Measurements from ENCODE around the gene CTTNBP2NL. TPM values are rescaled to one million over a fixed set of nuclear protein-coding genes. Genes with fewer than 3 reads are reported as not detected.

Gene CTTNBP2NL
- total RNA-seq, 1 experiment from 2014 or later, result 38.8 TPM

- Histone ChIP-seq H4K20me1 (ENCODE audit: control insufficient read depth, insufficient read depth, insufficient read length) (no peaks in the 10 kb centered on the region), H2AFZ (ENCODE audit: low read length) (no peak overlapping the region), H4K8ac (replicated peaks; ENCODE audit: insufficient read length, low read depth, low read length) (no peak overlapping the region), H3K4me1 (ENCODE audit: insufficient read depth, low read length) (no peaks in the 10 kb centered on the region), H2AK5ac (ENCODE audit: insufficient read length, low read length) (no peak overlapping the region), H2BK5ac (ENCODE audit: insufficient read length, low read length) (no peak overlapping the region), H3K23me2 (ENCODE audit: insufficient read length, low read depth, low read length, poor library complexity, severe bottlenecking) (no peaks in the 10 kb centered on the region), H3K79me1 (ENCODE audit: insufficient read depth, low read depth, low read length, poor library complexity, severe bottlenecking) (no peaks in the 10 kb centered on the region), H3K4ac (ENCODE audit: low read depth, low read length) (no peak overlapping the region), H2BK120ac (ENCODE audit: low read depth, low read length, poor library complexity, severe bottlenecking) (no peak overlapping the region), H3K18ac (ENCODE audit: insufficient read length, low read depth, low read length) (no peak overlapping the region), H3K79me2 (ENCODE audit: insufficient read depth, low read length) (no peaks in the 10 kb centered on the region), H3K9me3 (ENCODE audit: control insufficient read depth, low read depth, low read length) (no peaks in the 10 kb centered on the region), H4K91ac (ENCODE audit: insufficient read length, low read depth, low read length) (no peak overlapping the region), H3K27me3 (ENCODE audit: insufficient read depth, low read length) (no peaks in the 10 kb centered on the region), H2BK20ac (ENCODE audit: low read depth, low read length, poor library complexity, severe bottlenecking) (no peak overlapping the region), H4K5ac (ENCODE audit: insufficient read length, low read depth, low read length) (no peak overlapping the region), H3K14ac (ENCODE audit: insufficient read depth, low read length) (no peak overlapping the region), H3T11ph (ENCODE audit: low read length) (no peak overlapping the region), H2BK15ac (ENCODE audit: low read depth, low read length) (no peak overlapping the region), H3K56ac (ENCODE audit: insufficient read length, low read depth, low read length) (no peak overlapping the region), H3K23ac (ENCODE audit: insufficient read length, low read depth, low read length) (no peak overlapping the region), H2BK12ac (ENCODE audit: insufficient read length, low read depth, low read length) (no peak overlapping the region), H3K27ac (ENCODE audit: insufficient read length, low read depth, low read length) (no peak overlapping the region), H3K4me2 (ENCODE audit: insufficient read depth, insufficient read length, low read length) (no peak overlapping the region), H3K9ac (ENCODE audit: extremely low read depth, insufficient read length, low read length) (no peak overlapping the region)
- Mint-ChIP-seq H3K36me3 (ENCODE audit: insufficient read depth in 1 of 3, low read depth in 3 of 3) (peaks cover 21 to 64% (median 39%) of the 10 kb centered on the region in 3 experiments), H3K27me3 (ENCODE audit: low read depth) (no peaks in the 10 kb centered on the region), H3K4me1 (peaks cover 16 to 28% of the 10 kb centered on the region in 2 experiments), H3K9me3 (no peaks in the 10 kb centered on the region), H3K27ac (no peak overlapping the region; a peak in 1 of 7 replicates), H3K4me3 (no peak overlapping the region)
- WGBS (ENCODE audit: extremely low coverage, insufficient read length, low lambda C conversion rate), result no CpG with 5 or more reads among the region's 2 CpGs
- no peak for TF ChIP-seq CTCF (conservative IDR thresholded peaks at IDR 0.05)
- DNase-seq, result no peak
Measured at GRCh38 chr1:112457241-112457640, 61.2 kb downstream of the CTTNBP2NL start.
